Hepatocyte (in vitro differentiated cells): ENCODE measurements around the gene WASF3. TPM values are rescaled to one million over a fixed set of nuclear protein-coding genes. Genes with fewer than 3 reads are reported as not detected.

Source experiments
- DNase-seq: peaks from one replicate; pipeline ENCODE4 v3.0.0-alpha.2; 2016; ENCODE audit warnings: low spot score
- H2AFZ ChIP-seq: fragments of 200-600 bp; sonication (generic); 2 replicates; pipeline ENCODE4 v1.6.0; 2016; ENCODE audit warnings: antibody characterized with exemption, mild to moderate bottlenecking
- H3K27ac ChIP-seq: fragments of 200-600 bp; sonication (generic); 2 replicates; pipeline ENCODE4 v1.5.1; 2016; ENCODE audit warnings: mild to moderate bottlenecking
- H3K27me3 ChIP-seq: fragments of 200-600 bp; sonication (generic); 2 replicates; pipeline ENCODE4 v1.6.1; 2016
- H3K36me3 ChIP-seq: fragments of 200-600 bp; sonication (generic); replicated peaks from 2 replicates; pipeline ENCODE4 v1.5.1; 2016; ENCODE audit warnings: low read depth; ENCODE audit not compliant: insufficient read depth
- H3K4me1 ChIP-seq: fragments of 200-600 bp; sonication (generic); 2 replicates; pipeline ENCODE4 v1.5.1; 2016; ENCODE audit warnings: mild to moderate bottlenecking, moderate library complexity; ENCODE audit not compliant: insufficient read depth
- H3K4me2 ChIP-seq: fragments of 200-600 bp; sonication (generic); 2 replicates; pipeline ENCODE4 v1.6.0; 2016
- H3K4me3 ChIP-seq: fragments of 200-600 bp; sonication (generic); 2 replicates; pipeline ENCODE4 v1.5.1; 2016; ENCODE audit warnings: mild to moderate bottlenecking
- H3K79me2 ChIP-seq: fragments of 200-600 bp; sonication (generic); 2 replicates; pipeline ENCODE4 v1.6.0; 2017; ENCODE audit warnings: mild to moderate bottlenecking
- H3K9me2 ChIP-seq: fragments of 200-600 bp; sonication (generic); replicated peaks from 2 replicates; pipeline ENCODE4 v1.6.0; 2017; ENCODE audit warnings: mild to moderate bottlenecking; ENCODE audit not compliant: insufficient read depth
- H3K9me3 ChIP-seq: fragments of 200-600 bp; sonication (generic); 2 replicates; pipeline ENCODE4 v1.5.1; 2016; ENCODE audit warnings: low read depth, mild to moderate bottlenecking
- H4K20me1 ChIP-seq: fragments of 200-600 bp; sonication (generic); 2 replicates; pipeline ENCODE4 v1.6.0; 2016; ENCODE audit warnings: mild to moderate bottlenecking; ENCODE audit not compliant: insufficient read depth, poor library complexity, severe bottlenecking
- EZH2 ChIP-seq: fragments of 200-600 bp; sonication (generic); IDR thresholded peaks from 2 replicates; pipeline ENCODE4 v1.6.1; 2016; ENCODE audit warnings: antibody characterized with exemption, mild to moderate bottlenecking, borderline replicate concordance
- EZH2phosphoT487 ChIP-seq: fragments of 200-600 bp; sonication (generic); IDR thresholded peaks from one replicate; pipeline ENCODE4 v1.6.1; 2018; ENCODE audit warnings: antibody characterized with exemption, mild to moderate bottlenecking, low read depth, moderate library complexity; ENCODE audit not compliant: unreplicated experiment, severe bottlenecking
- WGBS: methylation state at CpG from one replicate; pipeline ENCODE4 v1.1.6; 2016; ENCODE audit warnings: low lambda C conversion rate; ENCODE audit errors: missing lambda C conversion rate; 5-methylcytosine and 5-hydroxymethylcytosine counted together
- polyA plus RNA-seq: library from polyadenylated mRNA; unstranded; fragments of >200 nt; fragmentation: Nextera tagmentation; extraction: Ambion mirVana; gene quantifications from 2 replicates; pipeline ENCODE4 v1.2.1, GENCODE V29; 2016
- total RNA-seq: library from RNA; depleted of rRNA; stranded (reverse); fragments of >200 nt; gene quantifications from 2 replicates; pipeline ENCODE4 v1.2.3, GENCODE V29; 2014
- TF ChIP-seq, protein P1 (sequence below): fragments of 200-600 bp; sonication (generic); IDR thresholded peaks from 2 replicates; pipeline ENCODE4 v1.5.1; 2016; ENCODE audit warnings: antibody characterized with exemption, mild to moderate bottlenecking; ENCODE audit not compliant: poor library complexity

Gene WASF3
- total and polyA plus RNA-seq, 2 experiments from 2014 or later: 10.4 to 17.8 TPM

DNA sequence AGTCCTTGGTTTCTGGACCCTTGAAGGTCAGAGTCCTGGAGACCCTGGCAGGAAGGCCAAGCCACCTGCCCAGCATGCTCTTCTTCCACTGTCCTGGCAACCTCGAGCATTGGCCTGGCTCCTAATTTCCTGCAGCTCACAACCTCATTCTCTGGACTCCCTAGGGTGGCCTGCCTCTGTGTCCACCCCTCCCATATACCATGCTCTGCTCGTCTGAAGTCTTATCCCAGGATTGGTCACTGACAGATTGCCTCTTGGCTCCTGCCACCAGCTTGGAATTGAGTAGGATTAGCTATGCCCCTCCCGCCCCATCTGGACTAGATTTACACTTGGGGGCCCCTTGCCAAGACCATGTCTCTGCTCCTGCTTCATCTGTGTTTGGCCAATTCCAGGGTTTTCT is 17.1 kb upstream of the WASF3 start:
- Histone ChIP-seq H3K79me2 (no peaks in the 10 kb centered on the region), H4K20me1 (no peaks in the 10 kb centered on the region), H3K27ac (no peak overlapping the region), H3K4me2 (no peak overlapping the region), H3K36me3 (no peaks in the 10 kb centered on the region), H3K27me3 (no peaks in the 10 kb centered on the region), H3K9me3 (no peaks in the 10 kb centered on the region), H3K4me1 (no peaks in the 10 kb centered on the region), H3K4me3 (no peak overlapping the region), H3K9me2 (no peaks in the 10 kb centered on the region), H2AFZ (no peak overlapping the region)
- DNase-seq: no peak
- WGBS: 65% methylated on average over 3 of the region's 3 CpGs
- TF ChIP-seq EZH2: no peak
- TF ChIP-seq, protein P1, sequence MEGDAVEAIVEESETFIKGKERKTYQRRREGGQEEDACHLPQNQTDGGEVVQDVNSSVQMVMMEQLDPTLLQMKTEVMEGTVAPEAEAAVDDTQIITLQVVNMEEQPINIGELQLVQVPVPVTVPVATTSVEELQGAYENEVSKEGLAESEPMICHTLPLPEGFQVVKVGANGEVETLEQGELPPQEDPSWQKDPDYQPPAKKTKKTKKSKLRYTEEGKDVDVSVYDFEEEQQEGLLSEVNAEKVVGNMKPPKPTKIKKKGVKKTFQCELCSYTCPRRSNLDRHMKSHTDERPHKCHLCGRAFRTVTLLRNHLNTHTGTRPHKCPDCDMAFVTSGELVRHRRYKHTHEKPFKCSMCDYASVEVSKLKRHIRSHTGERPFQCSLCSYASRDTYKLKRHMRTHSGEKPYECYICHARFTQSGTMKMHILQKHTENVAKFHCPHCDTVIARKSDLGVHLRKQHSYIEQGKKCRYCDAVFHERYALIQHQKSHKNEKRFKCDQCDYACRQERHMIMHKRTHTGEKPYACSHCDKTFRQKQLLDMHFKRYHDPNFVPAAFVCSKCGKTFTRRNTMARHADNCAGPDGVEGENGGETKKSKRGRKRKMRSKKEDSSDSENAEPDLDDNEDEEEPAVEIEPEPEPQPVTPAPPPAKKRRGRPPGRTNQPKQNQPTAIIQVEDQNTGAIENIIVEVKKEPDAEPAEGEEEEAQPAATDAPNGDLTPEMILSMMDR: no peak
- no peak for TF ChIP-seq EZH2phosphoT487

DNA sequence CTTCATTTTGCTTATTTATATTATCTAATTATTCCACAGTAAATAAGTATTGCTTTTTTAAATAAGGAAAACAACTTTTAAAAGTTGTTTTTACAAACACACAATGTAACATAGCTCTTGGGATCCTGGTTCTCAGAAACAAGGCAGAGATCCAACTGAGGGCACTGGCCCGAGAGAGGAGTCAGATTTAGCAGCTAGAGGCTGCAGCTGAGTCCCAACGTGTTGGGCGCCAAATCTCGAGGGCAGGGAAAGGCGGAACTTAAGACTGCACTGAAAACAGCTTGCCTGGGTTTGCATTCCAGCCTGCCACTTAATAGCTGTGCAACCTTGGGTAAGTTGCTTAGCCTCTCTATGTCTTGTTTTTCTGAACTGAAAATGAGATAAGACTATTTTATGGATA is 16.4 kb upstream of the WASF3 start:
- Histone ChIP-seq H2AFZ (no peak overlapping the region), H3K9me2 (no peaks in the 10 kb centered on the region), H3K79me2 (no peaks in the 10 kb centered on the region), H3K4me1 (no peaks in the 10 kb centered on the region), H3K4me2 (no peak overlapping the region), H4K20me1 (no peaks in the 10 kb centered on the region), H3K27me3 (no peaks in the 10 kb centered on the region), H3K4me3 (no peak overlapping the region), H3K9me3 (no peaks in the 10 kb centered on the region), H3K27ac (no peak overlapping the region), H3K36me3 (no peaks in the 10 kb centered on the region)
- 85% methylated on average over 5 of the region's 5 CpGs for WGBS
- DNase-seq: no peak
- TF ChIP-seq, protein P1: no peak
- TF ChIP-seq EZH2phosphoT487: no peak
- no peak for TF ChIP-seq EZH2

DNA sequence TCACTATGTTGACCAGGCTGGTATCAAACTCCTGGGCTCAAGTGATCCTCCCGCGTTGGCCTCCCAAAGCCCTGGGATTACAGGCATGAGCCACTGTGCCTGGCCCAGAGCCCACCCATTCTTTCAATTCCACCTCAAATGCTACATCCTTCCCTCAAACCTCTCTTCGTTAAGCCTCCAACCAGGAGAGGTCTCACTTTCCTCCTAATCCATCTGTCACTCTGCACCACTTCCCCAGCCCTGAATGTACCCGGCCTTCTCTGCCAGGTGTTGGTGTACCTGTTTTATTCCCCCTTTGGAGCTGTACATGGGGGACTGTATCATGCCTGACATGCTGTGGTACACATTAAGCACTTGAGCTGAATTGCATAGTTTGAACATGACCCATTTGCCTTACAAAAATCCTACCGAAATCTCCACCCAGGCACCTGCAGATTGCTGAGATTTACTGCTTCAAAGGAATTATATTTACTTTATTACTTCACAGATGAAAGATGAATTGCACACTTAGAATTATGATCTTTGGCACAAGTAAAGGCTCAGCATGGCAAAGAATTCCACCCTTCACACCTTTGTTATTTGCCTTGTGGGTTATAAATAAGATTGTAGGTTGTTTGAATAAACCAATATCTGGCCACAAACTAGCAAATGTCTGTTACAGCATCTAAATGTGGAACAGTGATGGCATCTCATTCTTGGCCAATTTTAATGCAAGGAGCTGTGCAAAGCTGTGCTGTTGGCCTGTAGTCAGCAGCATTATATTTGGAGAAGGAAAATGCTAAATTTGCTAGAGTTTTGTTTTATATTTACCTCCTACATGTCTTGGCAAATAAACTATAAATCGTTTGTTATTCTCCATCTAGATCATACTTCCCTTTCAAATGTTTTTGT is 15.6 kb upstream of the WASF3 start:
- WGBS: 86% methylated on average over 6 of the region's 6 CpGs
- DNase-seq: no peak
- TF ChIP-seq EZH2: no peak
- no peak for TF ChIP-seq EZH2phosphoT487
- TF ChIP-seq, protein P1: no peak
- Histone ChIP-seq H3K4me2 (no peak overlapping the region), H2AFZ (no peak overlapping the region), H3K79me2 (no peaks in the 10 kb centered on the region), H3K27ac (no peak overlapping the region), H3K9me2 (no peaks in the 10 kb centered on the region), H3K27me3 (no peaks in the 10 kb centered on the region), H3K4me1 (no peaks in the 10 kb centered on the region), H4K20me1 (no peaks in the 10 kb centered on the region), H3K4me3 (no peak overlapping the region), H3K9me3 (no peaks in the 10 kb centered on the region), H3K36me3 (no peaks in the 10 kb centered on the region)
